ENCODE measurements around the gene LBX2.

Gene LBX2

GRCh38 chr2:74525717-74526648, 26.6 kb upstream of the LBX2 start, which contains the start of gene DQX1:
TSS of gene DQX1 (minus strand) at chr2:74526231. CDS start at chr2:74525729, 502 bp downstream.
- DNase-seq (ENCODE audit: low read depth), result no peak

GRCh38 chr2:74524955-74525716, 25.7 kb upstream of the LBX2 start:
- no peak for DNase-seq (ENCODE audit: low read depth)

GRCh38 chr2:74524005-74524404, 24.6 kb upstream of the LBX2 start:
- DNase-seq (ENCODE audit: low read depth), result no peak

GRCh38 chr2:74522516-74522915, 23.1 kb upstream of the LBX2 start:
- DNase-seq (ENCODE audit: low read depth), result no peak

- no peak for DNase-seq (ENCODE audit: low read depth)
These were observed 17.2 kb upstream of the LBX2 start for GRCh38 chr2:74516650-74517049.

- DNase-seq (ENCODE audit: low read depth), result no peak
These were observed 16.7 kb upstream of the LBX2 start for GRCh38 chr2:74515981-74516633.

GRCh38 chr2:74515271-74515980, 16.0 kb upstream of the LBX2 start:
- no peak for DNase-seq (ENCODE audit: low read depth)

- DNase-seq (ENCODE audit: low read depth), result no peak
These were observed 15.2 kb upstream of the LBX2 start, which contains the start of gene TLX2 for GRCh38 chr2:74514368-74515270. TSS of gene TLX2 (plus strand) at chr2:74514450. CDS start at chr2:74514807, 357 bp downstream.

GRCh38 chr2:74513605-74514367, 14.4 kb upstream of the LBX2 start:
- DNase-seq (ENCODE audit: low read depth), result no peak

GRCh38 chr2:74512744-74513604, 13.6 kb upstream of the LBX2 start:
- DNase-seq (ENCODE audit: low read depth), result no peak

- no peak for DNase-seq (ENCODE audit: low read depth)
These were observed 11.9 kb upstream of the LBX2 start for GRCh38 chr2:74511104-74511989.

- DNase-seq (ENCODE audit: low read depth), result no peak
These were observed 10.9 kb upstream of the LBX2 start for GRCh38 chr2:74510272-74510671.

GRCh38 chr2:74507926-74508520, 8.6 kb upstream of the LBX2 start:
- no peak for DNase-seq (ENCODE audit: low read depth)

- DNase-seq (ENCODE audit: low read depth), result peak; percentile 96
These were observed 7.9 kb upstream of the LBX2 start, which contains the start of gene PCGF1 for GRCh38 chr2:74507145-74507925. TSS of gene PCGF1 (minus strand) at chr2:74507695. CDS start at chr2:74507668, 27 bp downstream.

- no peak for DNase-seq (ENCODE audit: low read depth)
These were observed 6.2 kb upstream of the LBX2 start for GRCh38 chr2:74505448-74506246.

GRCh38 chr2:74504591-74504990, 5.2 kb upstream of the LBX2 start:
- no peak for DNase-seq (ENCODE audit: low read depth)

Measured in stromal cell of bone marrow (primary cell).